Neuronal stem cell (in vitro differentiated cells): ENCODE measurements around the gene SLC9A9.
"Not testable (repeated sequence)": the region's sequence is repeated elsewhere in the genome, so short reads cannot be mapped to it uniquely, and the experiment has no call there.

Experiments used
- DNase-seq: peaks from one replicate; pipeline ENCODE4 v3.0.0-alpha.2; 2013; ENCODE audit warnings: low spot score
- H2AFZ ChIP-seq: one replicate; pipeline ENCODE4 v1.6.1; 2013; ENCODE audit warnings: mild to moderate bottlenecking, low read length, inconsistent platforms
- H2AK5ac ChIP-seq: 2 replicates; pipeline ENCODE4 v1.6.1; 2013; ENCODE audit warnings: low read depth, mild to moderate bottlenecking, inconsistent platforms, low read length, moderate library complexity, mixed read lengths
- H2BK120ac ChIP-seq: 2 replicates; pipeline ENCODE4 v1.6.1; 2013; ENCODE audit warnings: low read depth, mild to moderate bottlenecking, inconsistent platforms, low read length, moderate library complexity, mixed read lengths
- H2BK12ac ChIP-seq: one replicate; pipeline ENCODE4 v1.6.1; 2013; ENCODE audit warnings: low read length, inconsistent platforms
- H2BK15ac ChIP-seq: 2 replicates; pipeline ENCODE4 v1.6.1; 2013; ENCODE audit warnings: mild to moderate bottlenecking, low read length, inconsistent platforms, mixed read lengths
- H2BK5ac ChIP-seq: one replicate; pipeline ENCODE4 v1.6.1; 2013; ENCODE audit warnings: inconsistent platforms, mild to moderate bottlenecking, low read length, moderate library complexity
- H3K14ac ChIP-seq: one replicate; pipeline ENCODE4 v1.6.1; 2013; ENCODE audit warnings: low read length, inconsistent platforms
- H3K18ac ChIP-seq: 2 replicates; pipeline ENCODE4 v1.6.1; 2013; ENCODE audit warnings: low read length, inconsistent platforms
- H3K23ac ChIP-seq: 2 replicates; pipeline ENCODE4 v1.6.1; 2013; ENCODE audit warnings: low read depth, mild to moderate bottlenecking, mixed read lengths, low read length, inconsistent platforms; ENCODE audit not compliant: poor library complexity
- H3K27ac ChIP-seq: replicated peaks from 3 replicates; pipeline ENCODE4 v1.5.1; 2013; ENCODE audit warnings: low read length, inconsistent platforms
- H3K27me3 ChIP-seq, 3 experiments: 2 replicates each; pipeline ENCODE4 v1.6.1; 2013; ENCODE audit warnings: low read length in 3 of 3, mild to moderate bottlenecking in 2 of 3, inconsistent platforms in 1 of 3, low read depth in 1 of 3, mixed read lengths in 1 of 3, moderate library complexity in 1 of 3; ENCODE audit not compliant: control insufficient read depth in 3 of 3, insufficient read depth in 3 of 3
- H3K36me3 ChIP-seq, 2 donors: replicated peaks in 1 of 2; 2 replicates each; pipeline ENCODE4 v1.6.1; 2013; ENCODE audit warnings: low read length in 2 of 2; ENCODE audit not compliant: control insufficient read depth in 2 of 2, insufficient read depth in 2 of 2
- H3K4ac ChIP-seq: 2 replicates; pipeline ENCODE4 v1.6.1; 2013; ENCODE audit warnings: inconsistent platforms, mild to moderate bottlenecking, low read length, moderate library complexity
- H3K4me1 ChIP-seq, 2 donors: 1 replicate in 1 of 2; 2 replicates in 1 of 2; pipeline ENCODE4 v1.6.1; 2013; ENCODE audit warnings: low read length in 2 of 2, low read depth in 1 of 2; ENCODE audit not compliant: control insufficient read depth in 2 of 2, insufficient read depth in 1 of 2
- H3K4me2 ChIP-seq: one replicate; pipeline ENCODE4 v1.6.1; 2013; ENCODE audit warnings: mild to moderate bottlenecking, low read length, inconsistent platforms; ENCODE audit not compliant: insufficient read depth, poor library complexity, severe bottlenecking
- H3K4me3 ChIP-seq, 2 donors: 2 replicates each; pipeline ENCODE4 v1.5.1; 2013; ENCODE audit warnings: low read length in 2 of 2, mild to moderate bottlenecking in 2 of 2, inconsistent platforms in 1 of 2, moderate library complexity in 1 of 2
- H3K79me1 ChIP-seq: one replicate; pipeline ENCODE4 v1.6.1; 2013; ENCODE audit warnings: low read depth, mild to moderate bottlenecking, inconsistent platforms, low read length, moderate library complexity
- H3K9ac ChIP-seq: one replicate; pipeline ENCODE4 v1.6.1; 2013; ENCODE audit warnings: mild to moderate bottlenecking, low read depth, low read length, inconsistent platforms; ENCODE audit not compliant: poor library complexity
- H3K9me3 ChIP-seq, 2 donors: replicated peaks in 1 of 2; 2 replicates each; pipeline versions ENCODE3 to v1.6.1; 2013; ENCODE audit warnings: low read length in 2 of 2, mild to moderate bottlenecking in 2 of 2, inconsistent platforms in 1 of 2, low read depth in 1 of 2, mixed read lengths in 1 of 2, moderate library complexity in 1 of 2; ENCODE audit not compliant: control insufficient read depth in 2 of 2, insufficient read depth in 1 of 2
- H4K8ac ChIP-seq: one replicate; pipeline ENCODE4 v1.6.1; 2013; ENCODE audit warnings: low read depth, mild to moderate bottlenecking, inconsistent platforms, low read length, moderate library complexity
- H4K91ac ChIP-seq: one replicate; pipeline ENCODE4 v1.6.1; 2013; ENCODE audit warnings: low read length, low read depth, mild to moderate bottlenecking, inconsistent platforms; ENCODE audit not compliant: poor library complexity
- WGBS, 2 donors: extraction: QIAGEN DNeasy Blood & Tissue Kit; methylation state at CpG; one replicate each; pipeline ENCODE4 v1.1.7; 2013; ENCODE audit warnings: missing lambda C conversion rate in 2 of 2, mixed read lengths in 1 of 2; ENCODE audit not compliant: insufficient read length in 2 of 2, insufficient replicate concordance in 1 of 2; ENCODE audit errors: extremely low coverage in 2 of 2; 5-methylcytosine and 5-hydroxymethylcytosine counted together

Gene SLC9A9

DNA sequence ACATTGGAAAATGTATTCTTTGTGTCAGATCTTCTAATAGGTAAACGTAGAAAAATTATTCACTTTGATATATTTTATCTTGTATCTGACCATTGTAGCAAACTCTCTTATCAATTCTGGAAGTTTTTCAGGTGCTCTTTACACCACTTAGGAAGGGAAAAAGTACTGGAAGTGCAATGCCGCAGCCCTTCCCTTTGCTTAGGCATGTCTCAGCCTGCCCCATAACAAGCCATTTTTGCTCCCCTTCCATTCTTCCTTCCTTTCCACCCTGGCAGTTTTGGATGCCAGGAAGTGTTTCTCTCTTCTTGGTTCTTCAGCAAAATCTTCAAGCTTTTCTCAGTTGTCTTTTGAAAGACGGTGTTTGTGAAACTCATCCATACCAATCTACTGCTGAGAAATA is 34.9 kb upstream of the SLC9A9 start:
- no peaks in the 10 kb centered on the region for H3K79me1 ChIP-seq
- WGBS, 2 donors = no CpG with 5 or more reads among the region's 3 CpGs
- no peak overlapping the region for H3K23ac ChIP-seq
- no peak overlapping the region for H3K27ac ChIP-seq
- H2AK5ac ChIP-seq = no peak overlapping the region
- peaks cover 0 to 4% of the 10 kb centered on the region in 2 donors for H3K9me3 ChIP-seq
- no peak overlapping the region for H3K9ac ChIP-seq
- no peak overlapping the region for H2BK12ac ChIP-seq
- H3K14ac ChIP-seq = no peak overlapping the region
- H4K8ac ChIP-seq = no peak overlapping the region
- DNase-seq = no peak
- peaks cover 0 to 2% of the 10 kb centered on the region in 2 donors for H3K4me1 ChIP-seq
- no peak overlapping the region for H2BK5ac ChIP-seq
- peak overlapping the region; percentile 48 for H2AFZ ChIP-seq
- no peak overlapping the region for H2BK15ac ChIP-seq
- no peak overlapping the region for H4K91ac ChIP-seq
- no peak overlapping the region for H3K18ac ChIP-seq
- no peak overlapping the region for H2BK120ac ChIP-seq
- no peak overlapping the region for H3K4me2 ChIP-seq
- H3K36me3 ChIP-seq = no peaks in the 10 kb centered on the region
- H3K27me3 ChIP-seq = no peaks in the 10 kb centered on the region
- H3K4me3 ChIP-seq = no peak overlapping the region
- no peak overlapping the region for H3K4ac ChIP-seq

DNA sequence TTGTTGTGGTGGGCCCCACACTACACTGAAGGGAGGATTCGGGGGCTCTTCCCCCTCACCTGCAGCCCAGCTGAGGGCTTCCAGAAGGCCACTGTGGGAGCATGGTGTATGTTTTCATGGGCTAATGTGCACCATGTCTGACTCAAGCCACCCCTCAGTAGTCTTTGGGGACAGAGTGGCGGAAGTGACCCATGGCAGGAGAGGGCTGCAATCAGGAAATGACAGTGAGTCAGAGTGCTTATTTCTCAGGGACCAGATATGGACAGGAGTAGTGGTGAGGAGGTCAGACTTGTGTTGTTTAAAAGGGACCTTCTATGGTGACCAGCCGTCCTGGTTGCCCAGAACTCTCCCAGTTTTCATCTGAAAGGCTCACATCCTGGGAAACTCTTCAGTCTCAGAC is 32.8 kb upstream of the SLC9A9 start:
- no peak overlapping the region for H3K4ac ChIP-seq
- no peaks in the 10 kb centered on the region for H3K79me1 ChIP-seq
- H3K4me1 ChIP-seq = no peaks in the 10 kb centered on the region
- H3K9ac ChIP-seq = no peak overlapping the region
- H2AFZ ChIP-seq = no peak overlapping the region
- WGBS, 2 donors = no CpG with 5 or more reads among the region's 3 CpGs
- no peak overlapping the region for H2BK5ac ChIP-seq
- H3K4me2 ChIP-seq = no peak overlapping the region
- no peak overlapping the region for H2BK120ac ChIP-seq
- no peak overlapping the region for H3K14ac ChIP-seq
- no peak overlapping the region for H3K4me3 ChIP-seq
- H3K27me3 ChIP-seq = no peaks in the 10 kb centered on the region
- H2BK12ac ChIP-seq = no peak overlapping the region
- H4K91ac ChIP-seq = no peak overlapping the region
- no peak overlapping the region for H3K18ac ChIP-seq
- no peak overlapping the region for H3K27ac ChIP-seq
- peaks cover 0 to 2% of the 10 kb centered on the region in 2 donors for H3K9me3 ChIP-seq
- no peak for DNase-seq
- peak overlapping the region; percentile 21 for H2BK15ac ChIP-seq
- no peak overlapping the region for H4K8ac ChIP-seq
- peak overlapping the region; percentile 53 for H2AK5ac ChIP-seq
- no peak overlapping the region for H3K23ac ChIP-seq
- H3K36me3 ChIP-seq = no peaks in the 10 kb centered on the region

DNA sequence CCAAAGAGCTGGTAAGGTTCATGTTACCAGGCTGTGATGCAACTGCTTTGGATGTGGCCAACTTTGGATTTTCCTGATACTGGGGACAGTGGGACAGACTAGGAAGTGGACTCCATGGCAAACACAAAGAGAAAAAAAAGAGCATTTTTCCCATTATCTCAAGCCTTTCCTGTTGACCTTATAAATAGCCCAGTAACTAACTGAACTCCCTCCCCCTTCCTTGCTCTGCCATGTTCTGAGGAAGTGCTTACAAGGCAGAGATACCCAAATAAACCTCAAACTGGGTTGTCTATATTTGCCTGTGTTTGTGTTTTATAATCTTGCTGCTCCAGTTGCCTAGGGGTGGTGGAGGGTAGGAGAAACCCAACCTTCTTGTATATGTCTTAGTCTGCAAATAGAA is 27.3 kb upstream of the SLC9A9 start:
- no peak overlapping the region for H3K4ac ChIP-seq
- H2BK120ac ChIP-seq = no peak overlapping the region
- no peak overlapping the region for H3K9ac ChIP-seq
- H3K9me3 ChIP-seq = no peaks in the 10 kb centered on the region
- no peak overlapping the region for H3K14ac ChIP-seq
- no peak overlapping the region for H2BK5ac ChIP-seq
- H3K23ac ChIP-seq = no peak overlapping the region
- H2AK5ac ChIP-seq = no peak overlapping the region
- H3K4me1 ChIP-seq = no peaks in the 10 kb centered on the region
- H3K79me1 ChIP-seq = no peaks in the 10 kb centered on the region
- peak overlapping the region; percentile 49 for H2AFZ ChIP-seq
- no peak overlapping the region for H3K4me3 ChIP-seq
- no peak overlapping the region for H2BK15ac ChIP-seq
- no peak overlapping the region for H4K8ac ChIP-seq
- no peak for DNase-seq
- H3K27me3 ChIP-seq = no peaks in the 10 kb centered on the region
- no peak overlapping the region for H3K4me2 ChIP-seq
- no peak overlapping the region for H2BK12ac ChIP-seq
- H3K18ac ChIP-seq = no peak overlapping the region
- H3K36me3 ChIP-seq = no peaks in the 10 kb centered on the region
- H3K27ac ChIP-seq = no peak overlapping the region
- H4K91ac ChIP-seq = no peak overlapping the region

DNA sequence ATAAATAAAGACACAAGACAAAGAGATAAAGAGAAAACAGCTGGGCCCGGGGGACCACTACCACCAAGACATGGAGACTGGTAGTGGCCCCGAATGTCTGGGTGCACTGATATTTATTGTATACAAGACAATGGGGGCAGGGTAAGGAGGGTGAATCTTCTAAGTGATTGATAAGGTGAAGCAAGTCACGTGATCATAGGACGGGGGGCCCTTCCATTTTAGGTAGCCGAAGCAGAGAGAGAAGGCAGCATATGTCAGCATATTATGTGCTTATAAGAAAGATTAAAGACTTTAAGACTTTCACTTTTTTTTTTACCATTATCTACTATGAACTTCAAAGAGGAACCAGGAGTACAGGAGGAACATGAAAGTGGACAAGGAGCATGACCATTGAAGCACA is 25.3 kb upstream of the SLC9A9 start:
- H3K9ac ChIP-seq, H3K9me3 ChIP-seq, H4K91ac ChIP-seq, H3K4me3 ChIP-seq, DNase-seq, H2BK15ac ChIP-seq, H3K18ac ChIP-seq, H3K36me3 ChIP-seq, H3K4me1 ChIP-seq, H3K27ac ChIP-seq, H2BK5ac ChIP-seq, H3K4me2 ChIP-seq, H3K4ac ChIP-seq, H2AK5ac ChIP-seq, H2BK120ac ChIP-seq, H2AFZ ChIP-seq, H3K14ac ChIP-seq, H3K23ac ChIP-seq, H4K8ac ChIP-seq, H2BK12ac ChIP-seq, H3K79me1 ChIP-seq, H3K27me3 ChIP-seq: not testable (repeated sequence)
- WGBS, 2 donors = no CpG with 5 or more reads among the region's 5 CpGs
